HEK293 (cell line): ENCODE data around the gene CCBE1.

ENCODE experiments used
- BCL11B ChIP-seq: fragments of 450-650 bp; formaldehyde crosslinking; IDR thresholded peaks from 2 replicates; pipeline ENCODE4 v1.5.1; 2016; ENCODE audit warnings: low read depth, missing biosample characterization, missing genetic modification characterization
- HOXC10 ChIP-seq: sonication (generic); formaldehyde crosslinking; IDR thresholded peaks from 2 replicates; pipeline ENCODE4 v1.8.1; 2023; ENCODE audit warnings: mild to moderate bottlenecking, missing genetic modification reagents
- KLF8 ChIP-seq: fragments of 450-650 bp; formaldehyde crosslinking; IDR thresholded peaks from 2 replicates; pipeline ENCODE4 v1.5.1; 2016; ENCODE audit warnings: missing biosample characterization, missing genetic modification characterization
- KLF9 ChIP-seq: fragments of 450-650 bp; formaldehyde crosslinking; IDR thresholded peaks from 2 replicates; pipeline ENCODE4 v1.5.1; 2016; ENCODE audit warnings: missing biosample characterization, missing genetic modification characterization, low read depth
- PRDM1 ChIP-seq: fragments of 450-650 bp; formaldehyde crosslinking; IDR thresholded peaks from 2 replicates; pipeline ENCODE4; 2016; ENCODE audit warnings: missing biosample characterization, missing genetic modification characterization
- SCRT1 ChIP-seq: fragments of 450-650 bp; formaldehyde crosslinking; IDR thresholded peaks from 2 replicates; pipeline ENCODE4 v1.5.1; 2016; ENCODE audit warnings: missing biosample characterization, missing genetic modification characterization, borderline replicate concordance
- SP3 ChIP-seq: fragments of 450-650 bp; formaldehyde crosslinking; IDR thresholded peaks from 2 replicates; pipeline ENCODE4 v1.5.1; 2016; ENCODE audit warnings: missing biosample characterization, missing genetic modification characterization
- TRIM28 ChIP-seq: IDR thresholded peaks from 2 replicates; pipeline ENCODE4 v1.6.1; 2011; ENCODE audit warnings: low read length, control low read depth, borderline replicate concordance
- WT1 ChIP-seq: fragments of 450-650 bp; formaldehyde crosslinking; IDR thresholded peaks from 2 replicates; pipeline ENCODE4 v1.5.1; 2016; ENCODE audit warnings: missing biosample characterization, missing genetic modification characterization
- YY2 ChIP-seq: fragments of 450-650 bp; formaldehyde crosslinking; IDR thresholded peaks from 2 replicates; pipeline ENCODE4 v1.5.1; 2016; ENCODE audit warnings: missing biosample characterization, missing genetic modification characterization
- ZBTB1 ChIP-seq: fragments of 450-650 bp; formaldehyde crosslinking; IDR thresholded peaks from 2 replicates; pipeline ENCODE4 v1.5.1; 2016; ENCODE audit warnings: missing biosample characterization, missing genetic modification characterization
- ZNF112 ChIP-seq: fragments of 450-650 bp; formaldehyde crosslinking; IDR thresholded peaks from 2 replicates; pipeline ENCODE4 v1.5.0; 2017; ENCODE audit warnings: missing biosample characterization, missing genetic modification characterization
- ZNF2 ChIP-seq: fragments of 450-650 bp; formaldehyde crosslinking; IDR thresholded peaks from 2 replicates; pipeline ENCODE4 v1.5.1; 2016; ENCODE audit warnings: missing biosample characterization, missing genetic modification characterization
- ZNF211 ChIP-seq: fragments of 450-650 bp; formaldehyde crosslinking; IDR thresholded peaks from 2 replicates; pipeline ENCODE4 v1.5.1; 2016; ENCODE audit warnings: low read depth, missing biosample characterization, missing genetic modification characterization
- ZNF223 ChIP-seq: fragments of 450-650 bp; formaldehyde crosslinking; IDR thresholded peaks from 2 replicates; pipeline ENCODE4 v1.5.1; 2016; ENCODE audit warnings: missing biosample characterization, missing genetic modification characterization
- ZNF501 ChIP-seq: fragments of 450-650 bp; formaldehyde crosslinking; IDR thresholded peaks from 2 replicates; pipeline ENCODE4 v1.5.1; 2016; ENCODE audit warnings: missing biosample characterization, missing genetic modification characterization
- ZNF514 ChIP-seq: fragments of 450-650 bp; formaldehyde crosslinking; IDR thresholded peaks from 2 replicates; pipeline ENCODE4 v1.5.1; 2016; ENCODE audit warnings: missing biosample characterization, missing genetic modification characterization
- ZNF664 ChIP-seq: fragments of 450-650 bp; formaldehyde crosslinking; IDR thresholded peaks from 2 replicates; pipeline ENCODE4 v1.5.1; 2016; ENCODE audit warnings: missing biosample characterization, missing genetic modification characterization
- ZNF843 ChIP-seq: fragments of 450-650 bp; formaldehyde crosslinking; IDR thresholded peaks from 2 replicates; pipeline ENCODE4 v1.5.1; 2016; ENCODE audit warnings: missing biosample characterization, missing genetic modification characterization
- ZSCAN23 ChIP-seq: fragments of 450-650 bp; formaldehyde crosslinking; IDR thresholded peaks from 2 replicates; pipeline ENCODE4 v1.5.1; 2016; ENCODE audit warnings: missing biosample characterization, missing genetic modification characterization
- TF ChIP-seq, protein P1 (sequence below): fragments of 450-650 bp; formaldehyde crosslinking; IDR thresholded peaks from 2 replicates; pipeline ENCODE4 v1.5.1; 2016; ENCODE audit warnings: missing biosample characterization, missing genetic modification characterization
- TF ChIP-seq, protein P2 (sequence below): fragments of 450-650 bp; formaldehyde crosslinking; conservative IDR thresholded peaks from 2 replicates; pipeline ENCODE4 v1.5.1; 2016; ENCODE audit warnings: low read depth, missing biosample characterization, missing genetic modification characterization
- TF ChIP-seq, protein P3 (sequence below): IDR thresholded peaks from 2 replicates; pipeline ENCODE4 v1.6.1; 2011; ENCODE audit warnings: mild to moderate bottlenecking, low read depth, low read length, borderline replicate concordance
- TF ChIP-seq, protein P4 (sequence below): fragments of 450-650 bp; formaldehyde crosslinking; IDR thresholded peaks from 2 replicates; pipeline ENCODE4 v1.5.1; 2016; ENCODE audit warnings: missing biosample characterization, missing genetic modification characterization, borderline replicate concordance
- TF ChIP-seq, protein P5 (sequence below): fragments of 450-650 bp; formaldehyde crosslinking; optimal IDR thresholded peaks from 2 replicates; pipeline ENCODE3; 2016; ENCODE audit warnings: missing biosample characterization, mild to moderate bottlenecking, missing genetic modification characterization
- TF ChIP-seq, protein P6 (sequence below): fragments of 450-650 bp; formaldehyde crosslinking; IDR thresholded peaks from 2 replicates; pipeline ENCODE4 v1.5.1; 2016; ENCODE audit warnings: missing biosample characterization, missing genetic modification characterization

Gene CCBE1

DNA sequence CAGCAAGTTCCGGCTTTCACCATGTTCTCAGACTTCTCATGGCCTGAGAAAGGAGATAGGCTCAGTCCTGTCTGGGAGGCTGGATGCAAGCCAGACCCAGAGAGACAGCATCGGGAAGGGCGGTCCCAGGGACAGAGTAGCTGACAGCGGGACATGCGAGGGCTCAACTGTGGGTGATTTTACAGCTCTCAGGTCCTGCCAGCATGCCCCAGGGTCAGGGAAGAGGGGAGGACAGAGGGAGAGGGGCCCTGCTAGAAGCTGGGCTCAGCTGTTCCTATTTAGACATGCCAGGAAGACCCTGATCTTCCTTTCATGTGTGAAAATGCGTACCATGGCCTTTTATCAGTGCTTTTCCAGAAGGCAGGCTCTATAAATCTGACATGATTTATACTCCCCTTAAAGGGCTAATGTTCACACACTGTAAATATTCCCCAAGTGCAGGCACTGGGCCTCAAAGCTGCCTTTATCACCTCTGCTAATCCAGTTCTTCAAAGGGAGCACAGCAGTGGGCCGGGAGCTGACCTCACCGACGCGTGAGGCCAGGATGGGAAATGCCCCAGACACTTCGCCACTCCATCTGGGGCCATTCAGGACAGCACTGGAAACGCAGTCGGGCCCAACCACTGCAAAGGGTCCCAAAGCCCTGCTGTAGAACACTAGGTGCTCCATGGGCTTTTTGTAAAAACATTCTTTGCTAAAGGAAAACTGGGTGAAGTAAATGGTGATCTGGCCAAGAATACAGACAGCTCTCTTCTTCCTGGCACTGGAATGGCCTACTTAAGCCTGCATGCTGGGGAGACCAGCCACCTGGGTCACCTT, 242.1 kb downstream of the CCBE1 start (continued):
- TF ChIP-seq SCRT1 (tag by site-specific recombination) (peak; percentile 77), ZSCAN23 (peak; percentile 95), KLF8 (peak; percentile 75), ZNF501 (tag by site-specific recombination) (peak; percentile 70; the same call in 1 of the 2 replicates), YY2 (tag by site-specific recombination) (no peak), ZNF514 (tag by site-specific recombination) (no peak), ZNF843 (peak; percentile 100), ZNF211 (no peak), KLF9 (peak; percentile 63; the same call in 1 of the 2 replicates), ZNF2 (tag by site-specific recombination) (0 out of 2 replicates have a peak, but pooled peaks have one; percentile 45), PRDM1 (no peak), BCL11B (tag by site-specific recombination) (no peak), WT1 (peak; percentile 93), SP3 (tag by site-specific recombination) (no peak; the same call in 1 of the 2 replicates), ZNF664 (tag by site-specific recombination) (peak; percentile 78), TRIM28 (peak; percentile 98), ZBTB1 (tag by site-specific recombination) (peak; percentile 90), ZNF112 (no peak), HOXC10 (CRISPR knock-in tag) (no peak), ZNF223 (tag by site-specific recombination) (0 out of 2 replicates have a peak, but pooled peaks have one; percentile 6)
- TF ChIP-seq, protein P1, sequence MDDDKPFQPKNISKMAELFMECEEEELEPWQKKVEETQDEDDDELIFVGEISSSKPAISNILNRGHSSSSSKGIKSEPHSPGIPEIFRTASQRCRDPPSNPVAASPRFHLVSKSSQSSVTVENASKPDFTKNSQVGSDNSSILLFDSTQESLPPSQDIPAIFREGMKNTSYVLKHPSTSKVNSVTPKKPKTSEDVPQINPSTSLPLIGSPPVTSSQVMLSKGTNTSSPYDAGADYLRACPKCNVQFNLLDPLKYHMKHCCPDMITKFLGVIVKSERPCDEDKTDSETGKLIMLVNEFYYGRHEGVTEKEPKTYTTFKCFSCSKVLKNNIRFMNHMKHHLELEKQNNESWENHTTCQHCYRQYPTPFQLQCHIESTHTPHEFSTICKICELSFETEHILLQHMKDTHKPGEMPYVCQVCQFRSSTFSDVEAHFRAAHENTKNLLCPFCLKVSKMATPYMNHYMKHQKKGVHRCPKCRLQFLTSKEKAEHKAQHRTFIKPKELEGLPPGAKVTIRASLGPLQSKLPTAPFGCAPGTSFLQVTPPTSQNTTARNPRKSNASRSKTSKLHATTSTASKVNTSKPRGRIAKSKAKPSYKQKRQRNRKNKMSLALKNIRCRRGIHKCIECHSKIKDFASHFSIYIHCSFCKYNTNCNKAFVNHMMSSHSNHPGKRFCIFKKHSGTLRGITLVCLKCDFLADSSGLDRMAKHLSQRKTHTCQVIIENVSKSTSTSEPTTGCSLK, result no peak
- TF ChIP-seq, protein P2, sequence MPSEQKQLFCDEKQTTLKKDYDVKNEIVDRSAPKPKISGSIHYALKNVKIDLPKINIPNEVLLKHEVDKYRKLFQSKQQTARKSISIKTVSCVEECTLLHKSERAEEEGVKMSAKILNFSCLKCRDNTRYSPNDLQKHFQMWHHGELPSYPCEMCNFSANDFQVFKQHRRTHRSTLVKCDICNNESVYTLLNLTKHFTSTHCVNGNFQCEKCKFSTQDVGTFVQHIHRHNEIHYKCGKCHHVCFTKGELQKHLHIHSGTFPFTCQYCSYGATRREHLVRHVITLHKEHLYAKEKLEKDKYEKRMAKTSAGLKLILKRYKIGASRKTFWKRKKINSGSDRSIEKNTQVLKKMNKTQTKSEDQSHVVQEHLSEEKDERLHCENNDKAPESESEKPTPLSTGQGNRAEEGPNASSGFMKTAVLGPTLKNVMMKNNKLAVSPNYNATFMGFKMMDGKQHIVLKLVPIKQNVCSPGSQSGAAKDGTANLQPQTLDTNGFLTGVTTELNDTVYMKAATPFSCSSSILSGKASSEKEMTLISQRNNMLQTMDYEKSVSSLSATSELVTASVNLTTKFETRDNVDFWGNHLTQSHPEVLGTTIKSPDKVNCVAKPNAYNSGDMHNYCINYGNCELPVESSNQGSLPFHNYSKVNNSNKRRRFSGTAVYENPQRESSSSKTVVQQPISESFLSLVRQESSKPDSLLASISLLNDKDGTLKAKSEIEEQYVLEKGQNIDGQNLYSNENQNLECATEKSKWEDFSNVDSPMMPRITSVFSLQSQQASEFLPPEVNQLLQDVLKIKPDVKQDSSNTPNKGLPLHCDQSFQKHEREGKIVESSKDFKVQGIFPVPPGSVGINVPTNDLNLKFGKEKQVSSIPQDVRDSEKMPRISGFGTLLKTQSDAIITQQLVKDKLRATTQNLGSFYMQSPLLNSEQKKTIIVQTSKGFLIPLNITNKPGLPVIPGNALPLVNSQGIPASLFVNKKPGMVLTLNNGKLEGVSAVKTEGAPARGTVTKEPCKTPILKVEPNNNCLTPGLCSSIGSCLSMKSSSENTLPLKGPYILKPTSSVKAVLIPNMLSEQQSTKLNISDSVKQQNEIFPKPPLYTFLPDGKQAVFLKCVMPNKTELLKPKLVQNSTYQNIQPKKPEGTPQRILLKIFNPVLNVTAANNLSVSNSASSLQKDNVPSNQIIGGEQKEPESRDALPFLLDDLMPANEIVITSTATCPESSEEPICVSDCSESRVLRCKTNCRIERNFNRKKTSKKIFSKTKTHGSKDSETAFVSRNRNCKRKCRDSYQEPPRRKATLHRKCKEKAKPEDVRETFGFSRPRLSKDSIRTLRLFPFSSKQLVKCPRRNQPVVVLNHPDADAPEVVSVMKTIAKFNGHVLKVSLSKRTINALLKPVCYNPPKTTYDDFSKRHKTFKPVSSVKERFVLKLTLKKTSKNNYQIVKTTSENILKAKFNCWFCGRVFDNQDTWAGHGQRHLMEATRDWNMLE (tag by site-specific recombination), result 0 out of 2 replicates have a peak, but pooled peaks have one; percentile 49
- TF ChIP-seq, protein P3, sequence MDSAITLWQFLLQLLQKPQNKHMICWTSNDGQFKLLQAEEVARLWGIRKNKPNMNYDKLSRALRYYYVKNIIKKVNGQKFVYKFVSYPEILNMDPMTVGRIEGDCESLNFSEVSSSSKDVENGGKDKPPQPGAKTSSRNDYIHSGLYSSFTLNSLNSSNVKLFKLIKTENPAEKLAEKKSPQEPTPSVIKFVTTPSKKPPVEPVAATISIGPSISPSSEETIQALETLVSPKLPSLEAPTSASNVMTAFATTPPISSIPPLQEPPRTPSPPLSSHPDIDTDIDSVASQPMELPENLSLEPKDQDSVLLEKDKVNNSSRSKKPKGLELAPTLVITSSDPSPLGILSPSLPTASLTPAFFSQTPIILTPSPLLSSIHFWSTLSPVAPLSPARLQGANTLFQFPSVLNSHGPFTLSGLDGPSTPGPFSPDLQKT, result no peak
- TF ChIP-seq, protein P4, sequence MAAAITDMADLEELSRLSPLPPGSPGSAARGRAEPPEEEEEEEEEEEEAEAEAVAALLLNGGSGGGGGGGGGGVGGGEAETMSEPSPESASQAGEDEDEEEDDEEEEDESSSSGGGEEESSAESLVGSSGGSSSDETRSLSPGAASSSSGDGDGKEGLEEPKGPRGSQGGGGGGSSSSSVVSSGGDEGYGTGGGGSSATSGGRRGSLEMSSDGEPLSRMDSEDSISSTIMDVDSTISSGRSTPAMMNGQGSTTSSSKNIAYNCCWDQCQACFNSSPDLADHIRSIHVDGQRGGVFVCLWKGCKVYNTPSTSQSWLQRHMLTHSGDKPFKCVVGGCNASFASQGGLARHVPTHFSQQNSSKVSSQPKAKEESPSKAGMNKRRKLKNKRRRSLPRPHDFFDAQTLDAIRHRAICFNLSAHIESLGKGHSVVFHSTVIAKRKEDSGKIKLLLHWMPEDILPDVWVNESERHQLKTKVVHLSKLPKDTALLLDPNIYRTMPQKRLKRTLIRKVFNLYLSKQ (tag by site-specific recombination), result no peak
- TF ChIP-seq, protein P5, sequence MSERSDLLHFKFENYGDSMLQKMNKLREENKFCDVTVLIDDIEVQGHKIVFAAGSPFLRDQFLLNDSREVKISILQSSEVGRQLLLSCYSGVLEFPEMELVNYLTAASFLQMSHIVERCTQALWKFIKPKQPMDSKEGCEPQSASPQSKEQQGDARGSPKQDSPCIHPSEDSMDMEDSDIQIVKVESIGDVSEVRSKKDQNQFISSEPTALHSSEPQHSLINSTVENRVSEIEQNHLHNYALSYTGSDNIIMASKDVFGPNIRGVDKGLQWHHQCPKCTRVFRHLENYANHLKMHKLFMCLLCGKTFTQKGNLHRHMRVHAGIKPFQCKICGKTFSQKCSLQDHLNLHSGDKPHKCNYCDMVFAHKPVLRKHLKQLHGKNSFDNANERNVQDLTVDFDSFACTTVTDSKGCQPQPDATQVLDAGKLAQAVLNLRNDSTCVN, result no peak
- TF ChIP-seq, protein P6, sequence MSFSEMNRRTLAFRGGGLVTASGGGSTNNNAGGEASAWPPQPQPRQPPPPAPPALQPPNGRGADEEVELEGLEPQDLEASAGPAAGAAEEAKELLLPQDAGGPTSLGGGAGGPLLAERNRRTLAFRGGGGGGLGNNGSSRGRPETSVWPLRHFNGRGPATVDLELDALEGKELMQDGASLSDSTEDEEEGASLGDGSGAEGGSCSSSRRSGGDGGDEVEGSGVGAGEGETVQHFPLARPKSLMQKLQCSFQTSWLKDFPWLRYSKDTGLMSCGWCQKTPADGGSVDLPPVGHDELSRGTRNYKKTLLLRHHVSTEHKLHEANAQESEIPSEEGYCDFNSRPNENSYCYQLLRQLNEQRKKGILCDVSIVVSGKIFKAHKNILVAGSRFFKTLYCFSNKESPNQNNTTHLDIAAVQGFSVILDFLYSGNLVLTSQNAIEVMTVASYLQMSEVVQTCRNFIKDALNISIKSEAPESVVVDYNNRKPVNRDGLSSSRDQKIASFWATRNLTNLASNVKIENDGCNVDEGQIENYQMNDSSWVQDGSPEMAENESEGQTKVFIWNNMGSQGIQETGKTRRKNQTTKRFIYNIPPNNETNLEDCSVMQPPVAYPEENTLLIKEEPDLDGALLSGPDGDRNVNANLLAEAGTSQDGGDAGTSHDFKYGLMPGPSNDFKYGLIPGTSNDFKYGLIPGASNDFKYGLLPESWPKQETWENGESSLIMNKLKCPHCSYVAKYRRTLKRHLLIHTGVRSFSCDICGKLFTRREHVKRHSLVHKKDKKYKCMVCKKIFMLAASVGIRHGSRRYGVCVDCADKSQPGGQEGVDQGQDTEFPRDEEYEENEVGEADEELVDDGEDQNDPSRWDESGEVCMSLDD, result no peak; the same call in none of the 2 replicates
